Gastroesophageal sphincter (tissue), 4 donors: Measurements from ENCODE around the gene SLC25A34. TPM values are rescaled to one million over a fixed set of nuclear protein-coding genes. Genes with fewer than 3 reads are reported as not detected.

Experiments used
- ATAC-seq: fragments of 150-250 bp; one replicate; pipeline ENCODE4 v1.9.1; 2016; ENCODE audit warnings: mild to moderate bottlenecking, moderate library complexity
- H3K27ac ChIP-seq, 4 donors: fragments of 200-600 bp; sonication (generic) in 3 of 4; 1 replicate in 3 of 4; 2 replicates in 1 of 4; pipeline ENCODE4 v1.5.1; 2016 to 2019
- H3K27me3 ChIP-seq: fragments of 200-600 bp; sonication (generic); one replicate; pipeline ENCODE4 v1.5.1; 2019
- H3K36me3 ChIP-seq, 2 donors: fragments of 200-600 bp; sonication (generic); one replicate each; pipeline ENCODE4 v1.5.1; 2019; ENCODE audit warnings: control low read depth in 1 of 2
- H3K4me1 ChIP-seq, 3 donors: fragments of 200-600 bp; sonication (generic); 1 replicate in 2 of 3; 2 replicates in 1 of 3; pipeline ENCODE4 v1.5.1; 2016 to 2019; ENCODE audit warnings: control low read depth in 2 of 3
- H3K4me3 ChIP-seq, 2 donors: fragments of 200-600 bp; sonication (generic); one replicate each; pipeline ENCODE4 v1.5.1; 2019; ENCODE audit warnings: mild to moderate bottlenecking in 1 of 2, moderate library complexity in 1 of 2
- H3K9me3 ChIP-seq, 3 donors: fragments of 200-600 bp; sonication (generic); one replicate each; pipeline ENCODE4 v1.5.1; 2017 to 2019; ENCODE audit warnings: control low read depth in 2 of 3
- CTCF ChIP-seq, 4 experiments: fragments of 200-600 bp in 2 of 4; fragments of 450-650 bp in 2 of 4; sonication (generic) in 1 of 4; IDR thresholded peaks; one replicate each; pipeline ENCODE4 v1.5.1; 2017 to 2019; ENCODE audit warnings: antibody characterized with exemption in 4 of 4, mild to moderate bottlenecking in 2 of 4, moderate library complexity in 2 of 4
- EP300 ChIP-seq: sonication (generic); formaldehyde crosslinking; IDR thresholded peaks from one replicate; pipeline ENCODE4 v1.6.1; 2017; ENCODE audit warnings: antibody characterized with exemption, mild to moderate bottlenecking
- POLR2A ChIP-seq, 2 donors: fragments of 450-650 bp; IDR thresholded peaks; one replicate each; pipeline ENCODE4 v1.6.1; 2017; ENCODE audit warnings: antibody characterized with exemption in 2 of 2, mild to moderate bottlenecking in 2 of 2, moderate library complexity in 1 of 2
- POLR2AphosphoS5 ChIP-seq: sonication (generic); formaldehyde crosslinking; IDR thresholded peaks from one replicate; pipeline ENCODE4 v1.6.1; 2017; ENCODE audit warnings: antibody characterized with exemption
- WGBS, 2 donors: methylation state at CpG; one replicate each; pipeline ENCODE4 v1.1.5; 2018; ENCODE audit warnings: low coverage in 1 of 2; 5-methylcytosine and 5-hydroxymethylcytosine counted together
- total RNA-seq, 4 donors: library from RNA; depleted of rRNA; stranded (reverse); fragments of >200 nt; gene quantifications; one replicate each; pipeline ENCODE4 v1.1.0, GENCODE V29; 2016

The SLC25A34 gene
- total RNA-seq, 4 donors from 2014 or later = 0.10 to 2.0 (median 1.1) TPM

GRCh38 chr1:15734296-15734695, 1.8 kb upstream of the SLC25A34 start:
- Histone ChIP-seq H3K9me3 (no peaks in the 10 kb centered on the region), H3K36me3 (peaks cover 0 to 60% of the 10 kb centered on the region in 2 donors), H3K27me3 (no peaks in the 10 kb centered on the region), H3K4me1 (peaks cover 0 to 22% (median 9%) of the 10 kb centered on the region in 3 donors), H3K27ac (no peak overlapping the region), H3K4me3 (no peak overlapping the region)
- no peak for ATAC-seq
- TF ChIP-seq EP300 = no peak
- no peak for TF ChIP-seq POLR2A (IDR thresholded peaks at IDR 0.05)
- TF ChIP-seq CTCF (IDR thresholded peaks at IDR 0.05) = no peak
- TF ChIP-seq POLR2AphosphoS5 = no peak
- WGBS, 2 donors = 67% methylated on average over 1 of the region's 13 CpGs; no CpG with 5 or more reads in 1 of the 2 donors

GRCh38 chr1:15734901-15735300, 1.2 kb upstream of the SLC25A34 start:
- H3K4me3 ChIP-seq = no peak overlapping the region
- no peak for TF ChIP-seq POLR2A (IDR thresholded peaks at IDR 0.05)
- no CpG with 5 or more reads among the region's 17 CpGs for WGBS, 2 donors

GRCh38 chr1:15735304-15736037, 587 bp upstream of the SLC25A34 start:
- Histone ChIP-seq H3K27me3 (no peaks in the 10 kb centered on the region), H3K9me3 (no peaks in the 10 kb centered on the region), H3K4me1 (peaks cover 0 to 22% (median 9%) of the 10 kb centered on the region in 3 donors), H3K36me3 (peaks cover 0 to 49% of the 10 kb centered on the region in 2 donors), H3K27ac (peak overlapping the region in 3 of 4 donors; percentile 21 to 68 (median 39)), H3K4me3 (no peak overlapping the region)
- 91% methylated on average over 4 of the region's 12 CpGs; no CpG with 5 or more reads in 1 of the 2 donors for WGBS, 2 donors
- ATAC-seq = peak; percentile 4
- TF ChIP-seq EP300 = no peak
- TF ChIP-seq POLR2AphosphoS5 = no peak
- TF ChIP-seq CTCF (IDR thresholded peaks at IDR 0.05) = no peak
- TF ChIP-seq POLR2A (IDR thresholded peaks at IDR 0.05) = no peak

More at GRCh38 chr1:15734901-15735300, 1.2 kb upstream of the SLC25A34 start:
- H3K9me3 ChIP-seq = no peaks in the 10 kb centered on the region
- peaks cover 0 to 54% of the 10 kb centered on the region in 2 donors for H3K36me3 ChIP-seq
- H3K27me3 ChIP-seq = no peaks in the 10 kb centered on the region
- peak overlapping the region in 1 of 4 donors; percentile 21 for H3K27ac ChIP-seq
- ATAC-seq = no peak
- peaks cover 0 to 22% (median 9%) of the 10 kb centered on the region in 3 donors for H3K4me1 ChIP-seq

GRCh38 chr1:15736892-15737261, 819 bp downstream of the SLC25A34 start:
- TF ChIP-seq EP300 = no peak
- TF ChIP-seq POLR2A (IDR thresholded peaks at IDR 0.05) = no peak
- TF ChIP-seq CTCF (IDR thresholded peaks at IDR 0.05) = no peak
- no peak for TF ChIP-seq POLR2AphosphoS5
- no peak for ATAC-seq
- Histone ChIP-seq H3K27me3 (no peaks in the 10 kb centered on the region), H3K4me3 (no peak overlapping the region), H3K9me3 (no peaks in the 10 kb centered on the region), H3K36me3 (peaks cover 0 to 35% of the 10 kb centered on the region in 2 donors), H3K4me1 (peaks cover 0 to 28% (median 9%) of the 10 kb centered on the region in 3 donors), H3K27ac (peak overlapping the region in 3 of 4 donors; percentile 21 to 68 (median 39))
- WGBS, 2 donors = 60% methylated on average over 1 of the region's 6 CpGs; no CpG with 5 or more reads in 1 of the 2 donors

- peaks cover 0 to 27% of the 10 kb centered on the region in 2 donors for H3K36me3 ChIP-seq
- peak overlapping the region in 1 of 4 donors; percentile 32 for H3K27ac ChIP-seq
- 50 to 80% methylated on average over 2 to 7 of the region's 20 CpGs for WGBS, 2 donors
- no peaks in the 10 kb centered on the region for H3K27me3 ChIP-seq
- H3K4me3 ChIP-seq = no peak overlapping the region
- no peak for ATAC-seq
- H3K4me1 ChIP-seq = peaks cover 0 to 28% (median 9%) of the 10 kb centered on the region in 3 donors
- TF ChIP-seq POLR2AphosphoS5 = no peak
- no peak for TF ChIP-seq CTCF (IDR thresholded peaks at IDR 0.05)
- no peak for TF ChIP-seq EP300
- TF ChIP-seq POLR2A (IDR thresholded peaks at IDR 0.05) = no peak
- no peaks in the 10 kb centered on the region for H3K9me3 ChIP-seq
Observed at GRCh38 chr1:15737324-15738319, 1.6 kb downstream of the SLC25A34 start.
